ENCODE measurements around the gene KRABD2.
"Not testable (repeated sequence)": the region's sequence is repeated elsewhere in the genome, so short reads cannot be mapped to it uniquely, and the experiment has no call there.

KRABD2 gene

GRCh38 chr17:8392674-8393469 is 16.4 kb upstream of the KRABD2 start:
- no peak for DNase-seq (ENCODE audit: low spot score)

GRCh38 chr17:8392274-8392673 is 15.8 kb upstream of the KRABD2 start:
- DNase-seq (ENCODE audit: low spot score), result no peak

GRCh38 chr17:8391711-8392110 is 15.2 kb upstream of the KRABD2 start:
- DNase-seq (ENCODE audit: low spot score), result no peak

GRCh38 chr17:8387914-8388651 is 11.6 kb upstream of the KRABD2 start:
- no peak for DNase-seq (ENCODE audit: low spot score)

GRCh38 chr17:8386841-8387240 is 10.3 kb upstream of the KRABD2 start:
- DNase-seq (ENCODE audit: low spot score), result no peak

- peak; percentile 60 for DNase-seq (ENCODE audit: low spot score)
These were observed 8.4 kb upstream of the KRABD2 start for GRCh38 chr17:8384801-8385378.

- DNase-seq (ENCODE audit: low spot score), result peak; percentile 98
These were observed 6.8 kb upstream of the KRABD2 start, which contains the start of gene RPL26 for GRCh38 chr17:8383143-8383822. RPL26 (minus strand) TSS chr17:8383193; CDS start chr17:8382310, 883 bp downstream.

GRCh38 chr17:8382880-8383142 is 6.3 kb upstream of the KRABD2 start:
- no peak for DNase-seq (ENCODE audit: low spot score)

GRCh38 chr17:8382052-8382879 is 5.8 kb upstream of the KRABD2 start:
- DNase-seq (ENCODE audit: low spot score), result no peak

GRCh38 chr17:8380049-8380448 is 3.5 kb upstream of the KRABD2 start:
- DNase-seq (ENCODE audit: low spot score), result no peak

GRCh38 chr17:8378117-8378516 is 1.6 kb upstream of the KRABD2 start:
- DNase-seq (ENCODE audit: low spot score), result not testable (repeated sequence)

- DNase-seq (ENCODE audit: low spot score), result no peak
These were observed 918 bp upstream of the KRABD2 start for GRCh38 chr17:8377422-8377821.

GRCh38 chr17:8375738-8376259 is 705 bp downstream of the KRABD2 start:
- no peak for DNase-seq (ENCODE audit: low spot score)

GRCh38 chr17:8373856-8374255 is 2.6 kb downstream of the KRABD2 start:
- not testable (repeated sequence) for DNase-seq (ENCODE audit: low spot score)

GRCh38 chr17:8372422-8372821 is 4.1 kb downstream of the KRABD2 start:
- no peak for DNase-seq (ENCODE audit: low spot score)

- no peak for DNase-seq (ENCODE audit: low spot score)
These were observed 4.7 kb downstream of the KRABD2 start for GRCh38 chr17:8371786-8372185.

- DNase-seq (ENCODE audit: low spot score), result no peak
These were observed 6.6 kb downstream of the KRABD2 start for GRCh38 chr17:8369944-8370343.

GRCh38 chr17:8368193-8368592 is 8.3 kb downstream of the KRABD2 start:
- DNase-seq (ENCODE audit: low spot score), result no peak

- no peak for DNase-seq (ENCODE audit: low spot score)
These were observed 10.3 kb downstream of the KRABD2 start for GRCh38 chr17:8366231-8366630.

- no peak for DNase-seq (ENCODE audit: low spot score)
These were observed 11.4 kb downstream of the KRABD2 start for GRCh38 chr17:8365143-8365542.

GRCh38 chr17:8362651-8363332 is 13.7 kb downstream of the KRABD2 start:
- DNase-seq (ENCODE audit: low spot score), result no peak
